NOMO-1 treated with DMSO at 0.1 percent for 48 hours (cell line): ENCODE measurements around the gene EIF2B1.
"Not testable (repeated sequence)": the region's sequence is repeated elsewhere in the genome, so short reads cannot be mapped to it uniquely, and the experiment has no call there.

Source experiments
- DNase-seq: peaks from one replicate; lab custom pipeline; 2025; ENCODE audit not compliant: unreplicated experiment; lab: John Stamatoyannopoulos, UW

Gene EIF2B1

GRCh38 chr12:123621101-123621500 is 12.4 kb downstream of the EIF2B1 start:
- DNase-seq = no peak

GRCh38 chr12:123617580-123617979 is 15.9 kb downstream of the EIF2B1 start:
- DNase-seq = no peak

GRCh38 chr12:123617144-123617543 is 16.3 kb downstream of the EIF2B1 start:
- no peak for DNase-seq

GRCh38 chr12:123614531-123614930 is 19.0 kb downstream of the EIF2B1 start:
- no peak for DNase-seq

DNA sequence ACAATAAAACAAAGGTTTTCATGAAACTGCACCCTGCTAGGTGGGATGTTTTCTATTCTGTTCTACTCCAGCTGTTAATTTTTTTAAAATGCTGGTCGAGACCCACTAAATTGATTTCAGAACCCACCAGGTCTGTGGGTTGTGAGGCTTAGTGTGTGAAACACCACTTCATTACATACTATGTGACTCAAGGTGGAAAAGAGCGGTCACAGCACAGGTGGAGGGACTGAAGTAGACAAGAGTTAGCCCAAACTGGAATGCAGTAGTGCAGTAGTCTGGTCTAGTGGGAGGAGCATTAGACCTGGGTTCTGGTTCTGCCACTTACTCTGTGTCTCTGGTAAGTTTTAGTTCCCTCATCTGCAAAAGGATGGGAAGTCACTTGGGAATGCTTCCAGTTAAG is 19.4 kb downstream of the EIF2B1 start:
- DNase-seq = no peak

- no peak for DNase-seq
These were observed 25.3 kb downstream of the EIF2B1 start for GRCh38 chr12:123608182-123608581.

DNA sequence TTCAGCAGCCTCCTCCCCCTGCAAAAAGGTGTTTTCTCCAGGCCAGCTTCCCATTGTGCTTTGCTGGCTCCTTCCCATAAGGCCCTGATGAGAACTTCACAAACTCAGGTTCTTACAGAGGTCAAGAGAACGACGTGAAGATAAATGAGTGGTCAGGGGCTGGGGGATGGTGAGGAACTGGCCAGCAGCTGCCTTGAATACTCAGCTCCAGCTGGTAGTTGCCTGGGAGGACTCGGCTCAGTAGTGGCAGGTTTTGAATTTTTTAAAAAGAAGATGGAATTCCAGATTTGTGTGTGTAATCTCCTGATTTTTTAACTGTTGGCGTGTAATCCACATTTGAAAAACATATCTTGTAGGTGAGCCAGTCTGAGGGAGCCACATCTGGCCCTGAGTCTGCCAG is 25.7 kb downstream of the EIF2B1 start:
- no peak for DNase-seq

GRCh38 chr12:123603495-123603894 is 30.0 kb downstream of the EIF2B1 start:
- not testable (repeated sequence) for DNase-seq

DNA sequence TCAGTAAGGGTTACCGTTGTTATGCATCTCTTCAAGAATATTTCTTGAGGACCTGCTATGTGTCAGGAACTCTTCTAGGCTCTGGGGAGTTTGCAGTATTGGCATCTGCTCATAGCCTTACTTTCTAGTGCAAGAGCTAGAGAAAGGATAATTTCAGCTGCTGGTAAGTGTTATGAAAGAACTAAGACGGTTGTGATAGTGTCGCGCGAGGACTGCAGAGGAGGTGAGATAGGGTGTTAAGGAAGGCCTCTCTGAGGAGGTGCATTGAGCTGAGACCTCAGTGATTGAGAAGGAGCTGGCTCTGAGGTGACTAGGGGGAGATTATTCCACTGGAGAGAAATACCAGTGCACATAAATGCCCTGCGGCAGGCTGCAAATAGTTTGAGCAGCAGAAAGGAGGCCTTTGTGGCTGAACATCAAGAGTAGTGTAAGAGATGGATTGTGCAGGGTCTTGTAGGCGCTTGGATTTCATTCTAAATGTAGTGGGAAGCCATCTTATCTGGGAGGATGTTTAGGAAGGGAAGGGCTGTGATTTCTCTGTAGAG is 30.8 kb downstream of the EIF2B1 start:
- peak; percentile 57 for DNase-seq

DNA sequence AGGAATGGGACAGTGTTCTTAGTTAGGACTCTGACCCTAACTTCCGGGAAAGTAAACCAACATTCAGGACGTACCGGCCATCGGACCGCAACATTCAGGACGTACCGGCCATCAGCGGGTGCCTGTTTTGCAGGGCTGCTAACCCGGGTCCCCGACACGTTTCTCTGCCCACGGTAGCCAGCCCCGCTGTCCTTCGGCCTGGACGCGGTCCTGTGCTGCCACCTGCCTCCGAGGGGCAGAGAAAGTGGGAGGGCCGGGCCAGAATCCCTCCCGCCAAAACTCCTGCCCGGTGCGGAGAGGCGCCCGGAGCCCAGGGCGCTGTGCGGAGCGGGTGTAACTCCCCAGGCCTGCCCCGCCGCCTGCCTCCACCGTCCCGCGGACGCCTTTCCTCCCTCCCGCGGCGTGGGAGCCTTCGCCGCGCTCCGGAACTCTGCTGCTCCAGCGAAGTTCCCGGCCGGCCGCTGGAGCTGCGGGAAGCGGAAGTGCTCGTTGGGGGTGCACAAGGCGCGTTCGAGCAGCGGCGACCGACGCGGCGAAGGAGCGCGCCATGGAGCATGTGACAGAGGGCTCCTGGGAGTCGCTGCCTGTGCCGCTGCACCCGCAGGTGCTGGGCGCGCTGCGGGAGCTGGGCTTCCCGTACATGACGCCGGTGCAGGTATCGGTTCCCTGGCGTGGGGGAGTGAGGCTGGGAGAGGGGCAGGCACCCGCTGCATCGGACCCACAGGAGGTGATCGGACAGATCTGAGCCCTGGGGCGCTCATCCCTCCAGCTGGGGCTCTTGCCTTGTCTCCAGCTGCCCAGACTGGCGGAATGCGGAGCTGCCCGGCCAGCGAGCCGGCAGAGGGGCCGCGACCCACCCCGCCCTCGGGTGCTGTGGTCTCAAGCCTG is 31.6 kb downstream of the EIF2B1 start, which contains the start of gene DDX55:
Gene DDX55, plus strand, starts transcription at position 498 of the 888 bp plus-strand sequence. Its CDS starts 50 bp downstream, at position 548.
- peak; percentile 76 for DNase-seq

GRCh38 chr12:123599721-123600120 is 33.8 kb downstream of the EIF2B1 start:
- no peak for DNase-seq

DNA sequence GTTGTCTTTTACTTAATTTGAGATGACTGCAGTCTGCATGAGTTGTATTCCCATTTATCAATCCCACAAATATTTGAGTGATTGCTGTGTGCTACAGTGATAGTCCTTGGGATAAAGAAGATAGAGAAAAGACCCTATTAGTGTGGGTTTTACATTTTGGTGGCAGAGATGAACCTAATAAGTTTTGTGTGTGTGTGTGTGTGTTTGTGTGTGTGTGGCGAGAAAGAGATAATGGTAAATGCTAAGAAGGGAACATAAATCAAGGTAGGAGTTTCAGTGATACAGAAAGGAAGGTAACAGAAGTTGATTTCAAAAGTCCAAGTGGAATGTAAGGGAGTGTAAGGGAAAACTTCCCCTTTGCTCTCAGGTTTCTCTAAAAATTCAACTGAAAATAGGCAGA is 34.2 kb downstream of the EIF2B1 start:
- no peak for DNase-seq

GRCh38 chr12:123598522-123598921 is 35.0 kb downstream of the EIF2B1 start:
- no peak for DNase-seq

DNA sequence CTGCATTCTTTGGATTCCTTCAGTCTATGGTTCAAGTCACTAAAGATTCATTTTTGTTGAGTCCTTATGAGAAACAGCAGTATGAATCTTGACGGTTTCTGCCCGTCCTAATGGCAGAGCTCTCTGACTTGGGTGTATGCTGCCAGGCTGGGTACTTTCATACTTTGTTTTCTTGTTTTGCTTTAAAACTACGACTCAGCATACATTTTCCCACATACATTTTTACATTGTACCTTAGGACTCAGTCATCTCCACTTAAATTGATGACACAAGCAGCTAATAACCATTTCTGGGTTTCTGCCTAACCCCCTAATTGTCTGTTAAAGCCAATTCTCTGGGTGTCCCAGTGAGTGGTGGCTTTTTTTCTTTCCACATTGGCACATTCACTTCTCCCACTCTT is 36.4 kb downstream of the EIF2B1 start:
- no peak for DNase-seq

- DNase-seq = no peak
These were observed 37.8 kb downstream of the EIF2B1 start for GRCh38 chr12:123595729-123596128.

DNA sequence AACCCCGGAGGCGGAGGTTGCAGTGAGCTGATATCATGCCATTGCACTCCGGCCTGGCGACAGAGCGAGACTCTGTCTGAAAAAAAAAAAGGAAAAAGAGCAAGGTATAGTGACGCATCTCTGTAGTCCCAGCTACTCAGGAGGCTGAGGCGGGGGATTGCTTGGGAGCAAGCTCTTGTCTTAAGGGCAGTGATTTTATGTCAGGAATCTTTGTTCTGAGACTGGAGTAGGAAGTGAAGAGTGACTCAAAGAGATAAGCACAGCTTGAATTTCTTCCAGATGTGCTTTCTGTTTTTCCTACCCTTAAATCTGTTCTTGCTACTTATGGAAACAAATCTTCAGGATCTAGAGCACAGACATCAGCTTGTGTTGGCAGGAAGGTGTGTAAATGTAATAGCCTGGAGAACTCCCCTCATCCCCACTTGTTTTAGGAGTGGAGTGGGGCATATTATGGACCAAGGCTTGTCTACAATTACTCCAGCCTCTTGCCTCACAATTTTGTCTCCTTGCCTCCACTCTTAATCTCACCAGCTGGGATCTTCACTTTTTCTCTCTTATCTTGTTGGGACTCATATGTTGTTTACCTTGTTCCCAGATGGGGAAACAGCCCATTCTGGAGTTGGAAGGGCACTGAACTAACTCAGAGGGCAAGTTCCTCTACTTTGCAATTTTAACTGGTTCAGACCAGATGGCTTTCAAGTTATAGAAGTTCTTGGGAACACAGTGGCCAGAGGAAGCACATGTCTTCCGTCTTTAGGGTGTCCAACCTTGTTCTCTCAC is 41.6 kb downstream of the EIF2B1 start:
- DNase-seq = no peak

- DNase-seq = no peak
These were observed 52.7 kb downstream of the EIF2B1 start for GRCh38 chr12:123580772-123581171.

DNA sequence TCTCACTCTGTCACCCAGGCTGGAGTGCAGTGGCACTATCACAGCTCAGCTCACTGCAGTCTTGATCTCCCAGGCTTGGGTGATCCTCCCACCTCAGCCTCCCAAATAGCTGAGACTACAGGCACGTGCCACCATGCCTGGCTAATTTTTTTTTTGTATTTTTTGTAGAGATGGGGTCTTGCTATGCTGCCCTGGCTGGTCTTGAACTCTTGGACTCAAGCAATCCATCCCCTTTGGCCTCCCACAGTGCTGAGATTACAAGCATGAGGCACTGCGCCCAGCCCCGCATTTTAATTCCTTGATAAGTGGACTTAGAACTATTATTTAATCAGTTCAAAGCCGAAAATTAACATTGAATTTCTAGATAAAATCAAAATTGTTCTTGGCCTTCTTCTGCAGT is 54.7 kb downstream of the EIF2B1 start:
- DNase-seq = not testable (repeated sequence)

DNA sequence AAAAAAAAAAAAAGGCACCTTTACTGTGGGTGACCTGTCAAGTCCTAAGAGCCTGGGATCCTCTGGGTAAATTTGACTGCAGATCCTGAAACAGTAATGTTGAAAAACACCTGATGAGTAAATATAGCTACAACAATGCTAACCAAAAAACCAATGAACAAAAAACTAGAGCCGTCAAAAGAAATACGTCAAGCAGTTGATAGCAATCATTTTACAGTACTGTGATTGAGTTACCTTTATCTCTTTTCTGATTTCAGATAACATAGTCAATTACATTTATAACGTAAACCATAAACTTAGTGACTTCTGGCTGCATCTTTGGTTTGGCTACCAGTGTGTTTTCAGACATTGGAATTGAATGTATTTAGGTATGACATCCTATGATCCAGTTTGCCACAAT is 55.2 kb downstream of the EIF2B1 start:
- no peak for DNase-seq

DNA sequence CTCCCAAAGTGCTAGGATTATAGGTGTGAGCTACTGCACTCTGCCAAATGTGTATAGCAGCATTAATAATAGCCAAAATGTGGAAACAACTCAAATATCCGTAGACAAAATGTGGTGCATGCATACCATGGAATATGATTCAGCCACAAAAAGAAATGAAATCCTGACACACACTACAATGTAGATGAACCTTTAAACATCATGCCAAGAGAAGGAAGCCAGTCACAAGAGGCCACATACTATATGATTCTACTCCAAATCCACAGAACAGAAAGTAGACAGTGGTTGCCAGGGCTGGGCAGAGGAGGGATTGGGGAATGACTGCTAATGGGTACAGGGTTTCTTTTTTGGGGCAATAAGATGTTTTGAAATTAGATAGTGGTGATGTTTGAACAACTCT is 56.9 kb downstream of the EIF2B1 start:
- DNase-seq = no peak

DNA sequence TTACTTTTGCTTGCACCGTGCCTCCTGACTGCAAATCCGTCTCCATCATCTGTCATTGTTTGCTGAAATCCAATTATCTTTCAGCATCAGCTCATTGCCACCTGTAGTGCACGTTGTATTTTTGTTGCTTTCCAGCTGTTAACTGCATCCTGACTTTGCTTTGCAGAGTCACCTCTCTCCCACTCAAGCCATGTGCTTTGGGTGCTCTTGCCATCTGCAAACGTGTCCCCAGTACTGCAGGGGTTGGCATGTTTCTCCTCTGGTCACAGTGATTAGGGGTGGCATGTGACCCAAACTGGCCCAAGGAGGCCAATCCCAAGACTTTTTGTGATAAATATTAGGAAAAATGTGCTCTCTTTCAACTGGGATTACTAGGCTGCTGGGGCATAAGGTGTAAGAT is 59.6 kb downstream of the EIF2B1 start:
- DNase-seq = no peak

DNA sequence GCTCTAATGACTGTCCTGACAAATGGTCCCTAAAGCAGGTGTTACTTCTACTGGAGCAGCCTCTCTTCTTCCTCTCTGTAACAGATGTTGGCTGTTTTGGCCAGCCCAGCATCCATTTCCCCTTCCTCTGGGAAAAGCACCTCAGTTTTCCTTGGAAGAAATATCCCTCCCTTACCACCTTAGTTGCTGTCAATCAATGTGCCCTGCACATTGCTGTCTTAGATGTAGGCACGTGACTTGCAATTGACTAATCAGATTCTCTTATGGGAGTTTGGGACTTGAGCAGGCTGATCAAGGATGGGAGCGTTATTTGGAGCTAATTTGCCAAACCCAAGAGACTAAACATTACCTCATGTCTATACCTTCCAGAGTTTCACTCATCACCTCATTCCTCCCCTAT is 61.1 kb downstream of the EIF2B1 start:
- DNase-seq = no peak
